IMR-90 (cell line): Measurements from ENCODE around the gene NKX6-2. TPM values are rescaled to one million over a fixed set of nuclear protein-coding genes. Genes with fewer than 3 reads are reported as not detected.

ENCODE experiments used
- ATAC-seq: fragments of 200-7000 bp; cut with Tn5 transposase; 2 replicates; pipeline ENCODE4 v1.9.1; 2020; ENCODE audit warnings: low read depth, mild to moderate bottlenecking, moderate library complexity
- BruUV-seq: library from RNA; stranded (reverse); fragments of 400-500 nt; replicated peaks from 2 replicates; lab custom pipeline; 2021; lab: Mats Ljungman, UMichigan
- CTCF ChIA-PET: fragments of 300-600 bp; formaldehyde crosslinking; extraction: SDS; loops from one replicate; lab custom pipeline; 2021; ENCODE audit warnings: antibody characterized with exemption; lab: Yijun Ruan, JAX
- POLR2A ChIA-PET: fragments of 300-600 bp; sonication (Branson Sonifier 250); formaldehyde crosslinking; loops from one replicate; lab custom pipeline; 2022; ENCODE audit warnings: antibody characterized with exemption; ENCODE audit not compliant: unreplicated experiment; lab: Charles Lee
- DNase-seq: peaks from one replicate; pipeline ENCODE4 v3.0.0; 2013
- H2AFZ ChIP-seq: replicated peaks from 2 replicates; pipeline ENCODE3; 2013; ENCODE audit warnings: low read length, mild to moderate bottlenecking; ENCODE audit not compliant: poor library complexity
- H2AK5ac ChIP-seq: 2 replicates; pipeline ENCODE4 v1.6.1; 2013; ENCODE audit warnings: low read depth, low read length, inconsistent platforms
- H2AK9ac ChIP-seq: replicated peaks from 2 replicates; pipeline ENCODE3; 2013; ENCODE audit warnings: mild to moderate bottlenecking, low read depth, low read length, moderate library complexity; ENCODE audit not compliant: poor library complexity
- H2BK120ac ChIP-seq: 2 replicates; pipeline ENCODE4 v1.6.1; 2013; ENCODE audit warnings: low read depth, low read length, inconsistent platforms
- H2BK15ac ChIP-seq: 3 replicates; pipeline ENCODE4 v1.6.1; 2013; ENCODE audit warnings: low read depth, low read length, inconsistent platforms
- H2BK20ac ChIP-seq: 2 replicates; pipeline ENCODE4 v1.6.1; 2013; ENCODE audit warnings: low read depth, mild to moderate bottlenecking, inconsistent platforms, low read length, moderate library complexity
- H2BK5ac ChIP-seq: 2 replicates; pipeline ENCODE4 v1.6.1; 2013; ENCODE audit warnings: mild to moderate bottlenecking, low read depth, low read length, inconsistent platforms; ENCODE audit not compliant: poor library complexity, severe bottlenecking
- H3K14ac ChIP-seq: replicated peaks from 2 replicates; pipeline ENCODE4 v1.6.1; 2013; ENCODE audit warnings: low read depth, low read length, inconsistent platforms
- H3K18ac ChIP-seq: 2 replicates; pipeline ENCODE4 v1.6.1; 2013; ENCODE audit warnings: low read depth, low read length, control low read depth
- H3K23ac ChIP-seq: 2 replicates; pipeline ENCODE4 v1.6.1; 2013; ENCODE audit warnings: low read depth, low read length, inconsistent platforms
- H3K27ac ChIP-seq: 2 replicates; pipeline ENCODE4 v1.5.1; 2013; ENCODE audit warnings: mild to moderate bottlenecking, control low read depth, low read length; ENCODE audit not compliant: insufficient read depth
- H3K27me3 ChIP-seq: 2 replicates; pipeline ENCODE4 v1.6.1; 2013; ENCODE audit warnings: low read length; ENCODE audit not compliant: control insufficient read depth, insufficient read depth
- H3K36me3 ChIP-seq: 2 replicates; pipeline ENCODE4 v1.6.1; 2013; ENCODE audit warnings: low read length, mixed read lengths; ENCODE audit not compliant: control insufficient read depth, insufficient read depth
- H3K4ac ChIP-seq: 2 replicates; pipeline ENCODE4 v1.6.1; 2013; ENCODE audit warnings: low read depth, low read length, inconsistent platforms
- H3K4me1 ChIP-seq: 2 replicates; pipeline ENCODE4 v1.6.1; 2013; ENCODE audit warnings: low read length, mixed read lengths; ENCODE audit not compliant: control insufficient read depth, insufficient read depth
- H3K4me2 ChIP-seq: 2 replicates; pipeline ENCODE4 v1.6.1; 2013; ENCODE audit warnings: low read depth, mild to moderate bottlenecking, control low read depth, low read length, moderate library complexity
- H3K4me3 ChIP-seq: 2 replicates; pipeline ENCODE4 v1.5.1; 2013; ENCODE audit warnings: low read depth, mild to moderate bottlenecking, control low read depth, low read length, moderate library complexity; ENCODE audit not compliant: insufficient read depth
- H3K56ac ChIP-seq: 2 replicates; pipeline ENCODE4 v1.6.1; 2013; ENCODE audit warnings: low read length, inconsistent platforms; ENCODE audit not compliant: insufficient read depth; ENCODE audit errors: extremely low read depth
- H3K79me1 ChIP-seq, 2 experiments: 2 replicates each; pipeline ENCODE4 v1.6.1; 2013; ENCODE audit warnings: low read length in 2 of 2, inconsistent platforms in 1 of 2, low read depth in 1 of 2
- H3K9ac ChIP-seq: 2 replicates; pipeline ENCODE4 v1.6.1; 2013; ENCODE audit warnings: low read depth, low read length, control low read depth
- H3K9me1 ChIP-seq: 2 replicates; pipeline ENCODE4 v1.6.1; 2013; ENCODE audit warnings: low read length, inconsistent platforms; ENCODE audit not compliant: insufficient read depth
- H3K9me3 ChIP-seq: 2 replicates; pipeline ENCODE4 v1.6.1; 2013; ENCODE audit warnings: low read length; ENCODE audit not compliant: control insufficient read depth, insufficient read depth
- H4K20me1 ChIP-seq: 2 replicates; pipeline ENCODE4 v1.6.1; 2013; ENCODE audit warnings: low read length, inconsistent platforms; ENCODE audit not compliant: insufficient read depth
- H4K5ac ChIP-seq: 2 replicates; pipeline ENCODE4 v1.6.1; 2013; ENCODE audit warnings: mild to moderate bottlenecking, low read depth, low read length, control low read depth
- H4K8ac ChIP-seq, 2 experiments: 2 replicates each; pipeline ENCODE4 v1.6.1; 2013; ENCODE audit warnings: low read depth in 2 of 2, low read length in 2 of 2, control low read depth in 1 of 2, inconsistent platforms in 1 of 2
- H4K91ac ChIP-seq: 2 replicates; pipeline ENCODE4 v1.6.1; 2013; ENCODE audit warnings: low read depth, low read length, inconsistent platforms; ENCODE audit not compliant: insufficient read depth
- CHD1 ChIP-seq: IDR thresholded peaks from 2 replicates; pipeline ENCODE4 v1.6.1; 2012; ENCODE audit warnings: low read depth, low read length, improper control_type of control experiment
- FOS ChIP-seq: fragments of 150-350 bp; IDR thresholded peaks from 2 replicates; pipeline ENCODE4 v1.6.1; 2016; ENCODE audit warnings: low read depth, low read length
- MAFK ChIP-seq: IDR thresholded peaks from 2 replicates; pipeline ENCODE4 v1.6.1; 2012; ENCODE audit warnings: low read depth, low read length, improper control_type of control experiment
- MAZ ChIP-seq: IDR thresholded peaks from 2 replicates; pipeline ENCODE4 v1.6.1; 2012; ENCODE audit warnings: low read depth, mild to moderate bottlenecking, low read length, improper control_type of control experiment, moderate library complexity, borderline replicate concordance
- RCOR1 ChIP-seq: IDR thresholded peaks from 2 replicates; pipeline ENCODE4 v1.6.1; 2012; ENCODE audit warnings: mild to moderate bottlenecking, low read length, improper control_type of control experiment; ENCODE audit not compliant: insufficient replicate concordance
- RFX5 ChIP-seq: IDR thresholded peaks from 2 replicates; pipeline ENCODE4 v1.8.0; 2012; ENCODE audit warnings: low read depth, mild to moderate bottlenecking, low read length, moderate library complexity
- WGBS, 2 experiments: methylation state at CpG; one replicate each; pipeline versions ENCODE4 v1.1.5 to v1.1.7; 2013; ENCODE audit warnings: missing lambda C conversion rate in 2 of 2; ENCODE audit not compliant: insufficient read length in 1 of 2; ENCODE audit errors: extremely low coverage in 2 of 2; 5-methylcytosine and 5-hydroxymethylcytosine counted together
- dilution Hi-C: fragments of 300-500 bp; cut with HindIII; formaldehyde crosslinking; loops from one replicate; pipeline ENCODE4 v1.14.3; 2018; ENCODE audit warnings: low sequenced_read_pairs; ENCODE audit not compliant: unreplicated experiment
- in situ Hi-C: fragments of 300-500 bp; cut with MboI; formaldehyde crosslinking; loops from 3 replicates; pipeline ENCODE4 v1.14.3; 2019; ENCODE audit warnings: low sequenced_read_pairs, inconsistent platforms, mixed read lengths
- intact Hi-C: fragments of 100-400 bp; cut with micrococcal nuclease; formaldehyde crosslinking; loops from 2 replicates; pipeline ENCODE4 v1.10.0; 2022
- polyA plus RNA-seq, 3 experiments: library from polyadenylated mRNA; depleted of rRNA; stranded (reverse); fragments of >200 nt; gene quantifications; 2 replicates each; pipeline ENCODE4 v1.2.3, GENCODE V29; 2012; ENCODE audit warnings: low replicate concordance in 1 of 3
- total RNA-seq: library from RNA; depleted of rRNA; stranded (reverse); fragments of >200 nt; gene quantifications from 2 replicates; pipeline ENCODE4 v1.2.3, GENCODE V29; 2012

Gene NKX6-2
- total and polyA plus RNA-seq, 2 of the 4 experiments (the other 2 are of a cell fraction): not detected

DNA sequence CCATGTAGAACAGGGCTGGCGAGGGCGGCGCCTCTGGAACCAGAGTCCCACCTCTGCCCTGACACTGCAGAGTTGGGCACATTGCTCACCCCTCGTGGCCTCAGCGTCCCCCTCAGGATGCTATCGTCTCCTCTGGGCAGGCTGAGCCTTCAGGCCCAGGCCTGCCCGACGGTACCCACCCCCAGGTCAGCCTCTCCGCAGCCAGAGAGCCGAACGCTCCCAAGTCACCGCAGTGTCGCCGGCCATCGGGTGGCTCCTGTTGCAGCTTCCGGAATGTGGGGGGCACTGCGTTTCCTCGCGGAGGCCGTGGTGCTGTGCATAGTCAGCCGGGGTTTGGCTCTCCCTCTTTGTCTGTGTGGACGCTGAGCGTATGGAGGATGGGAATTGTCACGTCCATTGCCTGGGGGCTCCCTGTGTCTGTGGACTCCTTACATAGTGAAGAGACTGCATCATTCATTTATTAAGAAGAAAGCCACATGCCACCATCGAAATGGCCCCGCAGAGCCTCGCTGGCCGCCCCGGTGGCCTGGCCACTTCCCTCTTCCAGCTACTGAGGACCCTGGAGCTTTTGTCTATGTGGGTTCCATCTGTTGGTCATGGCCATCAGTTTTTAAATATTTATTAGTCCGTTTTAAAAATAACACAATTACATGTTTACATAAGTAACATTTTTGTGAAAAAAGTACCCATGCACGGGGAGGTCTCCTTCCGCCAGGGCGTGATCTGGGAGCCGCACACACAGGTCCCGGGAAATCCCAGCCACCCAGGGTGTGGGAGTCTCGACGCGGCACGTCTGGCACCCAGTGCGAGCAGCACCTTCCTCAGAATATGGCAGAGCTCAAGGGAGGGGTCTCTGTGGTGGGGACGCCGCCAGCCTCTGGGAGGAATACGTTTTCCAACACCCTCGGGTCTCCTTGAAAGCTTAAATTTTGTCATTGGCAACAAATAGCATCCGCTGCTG lies 15.6 kb downstream of the NKX6-2 start:
- Histone ChIP-seq H3K23ac (no peak overlapping the region), H2BK15ac (no peak overlapping the region), H3K36me3 (peaks cover 8% of the 10 kb centered on the region), H3K79me1 (no peaks in the 10 kb centered on the region), H3K4me2 (no peak overlapping the region), H3K4me1 (no peaks in the 10 kb centered on the region), H3K9me3 (no peaks in the 10 kb centered on the region), H3K14ac (no peak overlapping the region), H2BK5ac (no peak overlapping the region), H4K20me1 (no peaks in the 10 kb centered on the region), H3K4me3 (no peak overlapping the region), H2AFZ (no peak overlapping the region), H4K91ac (no peak overlapping the region), H2AK9ac (no peak overlapping the region), H3K27ac (no peak overlapping the region), H3K18ac (no peak overlapping the region), H2AK5ac (no peak overlapping the region), H4K8ac (no peak overlapping the region), H3K27me3 (no peaks in the 10 kb centered on the region), H3K56ac (no peak overlapping the region), H2BK20ac (no peak overlapping the region), H2BK120ac (no peak overlapping the region), H3K4ac (no peak overlapping the region), H4K5ac (no peak overlapping the region), H3K9ac (no peak overlapping the region), H3K9me1 (peaks cover 3% of the 10 kb centered on the region; the same call in 1 of the 2 replicates)
- TF ChIP-seq CHD1 (no peak), MAZ (no peak), FOS (no peak), MAFK (no peak), RCOR1 (no peak), RFX5 (no peak)
- 93% methylated on average over 14 of the region's 45 CpGs; no CpG with 5 or more reads in 1 of the 2 experiments for WGBS, 2 experiments
- DNase-seq (no peak), ATAC-seq (no peak)
- intact Hi-C loops: no loop called here
- dilution Hi-C loops: no loop called here
- POLR2A ChIA-PET: no interaction called here
- BruUV-seq: no TSS peak
- CTCF ChIA-PET: no interaction called here
- in situ Hi-C loops: loop anchor here (10.0 kb wide), 1 partner anchor 116 kb away; no protein-coding TSS in a partner anchor
